ENCODE results near the gene VMAC. TPM values are rescaled to one million over a fixed set of nuclear protein-coding genes. Genes with fewer than 3 reads are reported as not detected.

VMAC gene
- total and polyA plus RNA-seq, 9 of the 15 experiments (the other 6 are each of a cell fraction or from before 2014, with no cell fraction given): 0.03 to 3.4 (median 1.1) TPM

DNA sequence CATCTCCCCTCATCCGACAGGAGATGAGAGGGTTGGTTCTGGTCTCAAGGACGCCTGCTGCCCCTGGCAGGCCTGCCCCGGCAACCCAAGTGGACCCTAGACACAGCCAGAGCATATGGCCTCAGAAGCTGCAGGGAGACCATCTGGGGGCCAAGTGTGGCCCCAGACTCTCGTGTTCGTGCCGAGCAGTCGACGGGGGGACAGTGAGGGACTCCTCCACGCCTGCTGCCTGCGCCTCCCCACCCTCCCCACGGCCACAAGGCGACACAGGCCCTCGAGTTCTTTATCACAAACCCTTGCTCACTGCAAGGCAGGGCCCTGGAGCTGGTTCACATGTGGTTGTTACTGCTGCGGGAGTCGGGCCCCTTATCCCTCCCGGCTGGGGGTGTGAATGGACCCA, 18.7 kb downstream of the VMAC start:
- in situ Hi-C loops (cut with MboI): no loop called here
- no TSS peak for BruUV-seq (replicated peaks)

More for the DNA sequence above, 18.7 kb downstream of the VMAC start:
- Histone ChIP-seq H4K20me1 (replicated peaks; ENCODE audit: control insufficient read depth, insufficient read depth, low read length) (no peaks in the 10 kb centered on the region), H3K9me1 (ENCODE audit: control insufficient read depth, insufficient read depth, low read length) (no peaks in the 10 kb centered on the region), H3K36me3 (ENCODE audit: control insufficient read depth, insufficient read depth, low read length) (peaks cover 96% of the 10 kb centered on the region; the same call in 2 of the 3 replicates), H2AFZ (ENCODE audit: low read depth, low read length) (no peak overlapping the region), H3K27me3 (ENCODE audit: control insufficient read depth in 2 of 2, insufficient read depth in 2 of 2, low read length in 2 of 2) (no peaks in the 10 kb centered on the region), H3K4me3 (no peak overlapping the region), H3K4me2 (ENCODE audit: insufficient read depth, low read length) (no peak overlapping the region), H3K79me2 (ENCODE audit: control insufficient read depth, insufficient read depth, low read length) (no peaks in the 10 kb centered on the region), H3K9me3 (replicated peaks; ENCODE audit: control insufficient read depth, insufficient read depth, low read depth, low read length) (no peaks in the 10 kb centered on the region), H3K27ac (ENCODE audit: extremely low read depth, low read depth, low read length) (no peak overlapping the region), H3K9ac (ENCODE audit: insufficient read depth in 1 of 2, low read depth in 2 of 2, low read length in 2 of 2) (no peak overlapping the region), H3K4me1 (replicated peaks in 1 of 2; ENCODE audit: control insufficient read depth in 2 of 2, insufficient read depth in 2 of 2, low read length in 2 of 2) (peaks cover 0 to 3% of the 10 kb centered on the region in 2 experiments; a peak in 1 of 5 replicates)
- TF ChIP-seq MYC (IDR thresholded peaks at IDR 0.05; ENCODE audit: low read depth, low read length) (no peak), MYC (CRISPR knock-in tag; IDR thresholded peaks at IDR 0.05; ENCODE audit: borderline replicate concordance, low read depth) (no peak), NFIC (IDR thresholded peaks at IDR 0.05) (no peak), HINFP (tag; conservative IDR thresholded peaks at IDR 0.05; ENCODE audit: low read depth) (no peak), NFE2 (IDR thresholded peaks at IDR 0.05; ENCODE audit: low read depth) (no peak), E2F3 (CRISPR knock-in tag; IDR thresholded peaks at IDR 0.05) (no peak), MYNN (IDR thresholded peaks at IDR 0.05) (no peak), MYNN (CRISPR knock-in tag; IDR thresholded peaks at IDR 0.05) (no peak), CBX5 (IDR thresholded peaks at IDR 0.05; ENCODE audit: borderline replicate concordance, low read depth) (no peak), BDP1 (IDR thresholded peaks at IDR 0.05; ENCODE audit: insufficient read depth, insufficient read length) (no peak), TAF1 (IDR thresholded peaks at IDR 0.05; ENCODE audit: control insufficient read depth, extremely low read depth, insufficient read depth, low read length, severe bottlenecking) (no peak), TAL1 (IDR thresholded peaks at IDR 0.05) (no peak), ZNF224 (CRISPR knock-in tag; IDR thresholded peaks at IDR 0.05) (no peak), ZBTB8A (IDR thresholded peaks at IDR 0.05; ENCODE audit: partially characterized antibody) (no peak), ZNF140 (CRISPR knock-in tag; IDR thresholded peaks at IDR 0.05) (no peak)
- TF ChIP-seq, protein P1, sequence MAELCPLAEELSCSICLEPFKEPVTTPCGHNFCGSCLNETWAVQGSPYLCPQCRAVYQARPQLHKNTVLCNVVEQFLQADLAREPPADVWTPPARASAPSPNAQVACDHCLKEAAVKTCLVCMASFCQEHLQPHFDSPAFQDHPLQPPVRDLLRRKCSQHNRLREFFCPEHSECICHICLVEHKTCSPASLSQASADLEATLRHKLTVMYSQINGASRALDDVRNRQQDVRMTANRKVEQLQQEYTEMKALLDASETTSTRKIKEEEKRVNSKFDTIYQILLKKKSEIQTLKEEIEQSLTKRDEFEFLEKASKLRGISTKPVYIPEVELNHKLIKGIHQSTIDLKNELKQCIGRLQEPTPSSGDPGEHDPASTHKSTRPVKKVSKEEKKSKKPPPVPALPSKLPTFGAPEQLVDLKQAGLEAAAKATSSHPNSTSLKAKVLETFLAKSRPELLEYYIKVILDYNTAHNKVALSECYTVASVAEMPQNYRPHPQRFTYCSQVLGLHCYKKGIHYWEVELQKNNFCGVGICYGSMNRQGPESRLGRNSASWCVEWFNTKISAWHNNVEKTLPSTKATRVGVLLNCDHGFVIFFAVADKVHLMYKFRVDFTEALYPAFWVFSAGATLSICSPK (IDR thresholded peaks at IDR 0.05; ENCODE audit: borderline replicate concordance): no peak
- TF ChIP-seq, protein P2, sequence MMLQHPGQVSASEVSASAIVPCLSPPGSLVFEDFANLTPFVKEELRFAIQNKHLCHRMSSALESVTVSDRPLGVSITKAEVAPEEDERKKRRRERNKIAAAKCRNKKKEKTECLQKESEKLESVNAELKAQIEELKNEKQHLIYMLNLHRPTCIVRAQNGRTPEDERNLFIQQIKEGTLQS (IDR thresholded peaks at IDR 0.05): no peak
- TF ChIP-seq, protein P2 (CRISPR knock-in tag; conservative IDR thresholded peaks at IDR 0.05): no peak
- TF ChIP-seq, protein P3, sequence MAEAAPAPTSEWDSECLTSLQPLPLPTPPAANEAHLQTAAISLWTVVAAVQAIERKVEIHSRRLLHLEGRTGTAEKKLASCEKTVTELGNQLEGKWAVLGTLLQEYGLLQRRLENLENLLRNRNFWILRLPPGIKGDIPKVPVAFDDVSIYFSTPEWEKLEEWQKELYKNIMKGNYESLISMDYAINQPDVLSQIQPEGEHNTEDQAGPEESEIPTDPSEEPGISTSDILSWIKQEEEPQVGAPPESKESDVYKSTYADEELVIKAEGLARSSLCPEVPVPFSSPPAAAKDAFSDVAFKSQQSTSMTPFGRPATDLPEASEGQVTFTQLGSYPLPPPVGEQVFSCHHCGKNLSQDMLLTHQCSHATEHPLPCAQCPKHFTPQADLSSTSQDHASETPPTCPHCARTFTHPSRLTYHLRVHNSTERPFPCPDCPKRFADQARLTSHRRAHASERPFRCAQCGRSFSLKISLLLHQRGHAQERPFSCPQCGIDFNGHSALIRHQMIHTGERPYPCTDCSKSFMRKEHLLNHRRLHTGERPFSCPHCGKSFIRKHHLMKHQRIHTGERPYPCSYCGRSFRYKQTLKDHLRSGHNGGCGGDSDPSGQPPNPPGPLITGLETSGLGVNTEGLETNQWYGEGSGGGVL (CRISPR knock-in tag; IDR thresholded peaks at IDR 0.05): no peak
- no peak for FAIRE-seq
- no peak for DNase-seq (ENCODE audit: extremely low read depth in 1 of 4, low spot score in 3 of 4)
- intact Hi-C loops (cut with micrococcal nuclease): no loop called here
- CTCF ChIA-PET (ENCODE audit: low intra/inter-chr PET ratio): no interaction called here
- POLR2A ChIA-PET: interaction anchor here (1.0 to 1.2 kb wide), 2 partner anchors 14 to 203 kb away, joined by 3 read pairs; partner anchors contain the start of genes CATSPERD and LONP1
- 90% methylated on average over 14 of the region's 16 CpGs for WGBS (ENCODE audit: insufficient coverage, low coverage, missing lambda C conversion rate)
- no peak for ATAC-seq
